GM23338 (cell line): Measurements from ENCODE around the gene HENMT1. TPM values are rescaled to one million over a fixed set of nuclear protein-coding genes. Genes with fewer than 3 reads are reported as not detected.

Experiments
- ATAC-seq: fragments of 200-7000 bp; cut with Tn5 transposase; 3 replicates; pipeline ENCODE4 v1.9.1; 2020
- DNase-seq: peaks from one replicate; pipeline ENCODE4 v3.0.0-alpha.2; 2015; ENCODE audit warnings: low spot score
- H2AFZ ChIP-seq: fragments of 200-600 bp; sonication (generic); 2 replicates; pipeline ENCODE4 v1.8.0; 2016; ENCODE audit warnings: antibody characterized with exemption, mild to moderate bottlenecking, moderate library complexity
- H3F3A ChIP-seq: fragments of 200-600 bp; sonication (generic); replicated peaks from 2 replicates; pipeline ENCODE4 v1.8.0; 2017; ENCODE audit warnings: antibody characterized with exemption, mixed run types, low read depth
- H3K27ac ChIP-seq: fragments of 200-600 bp; sonication (generic); 2 replicates; pipeline ENCODE4 v1.6.1; 2016; ENCODE audit warnings: low read depth
- H3K27me3 ChIP-seq: fragments of 200-600 bp; sonication (generic); 2 replicates; pipeline ENCODE4 v1.8.0; 2016; ENCODE audit warnings: mild to moderate bottlenecking, mixed run types, moderate library complexity; ENCODE audit not compliant: insufficient read depth
- H3K36me3 ChIP-seq: fragments of 200-600 bp; sonication (generic); 2 replicates; pipeline ENCODE4 v1.8.0; 2016; ENCODE audit warnings: mild to moderate bottlenecking; ENCODE audit not compliant: insufficient read depth
- H3K4me1 ChIP-seq: fragments of 200-600 bp; sonication (generic); 2 replicates; pipeline ENCODE4 v1.8.0; 2016; ENCODE audit warnings: mild to moderate bottlenecking, moderate library complexity; ENCODE audit not compliant: insufficient read depth
- H3K4me2 ChIP-seq: fragments of 200-600 bp; sonication (generic); 2 replicates; pipeline ENCODE4 v1.7.1; 2017; ENCODE audit warnings: mixed run types
- H3K4me3 ChIP-seq: fragments of 200-600 bp; sonication (generic); 2 replicates; pipeline ENCODE4 v1.6.1; 2016; ENCODE audit warnings: mixed run types
- H3K79me2 ChIP-seq: fragments of 200-600 bp; sonication (generic); replicated peaks from 2 replicates; pipeline ENCODE4 v1.8.0; 2017; ENCODE audit warnings: mild to moderate bottlenecking; ENCODE audit not compliant: insufficient read depth
- H3K9me2 ChIP-seq: fragments of 200-600 bp; sonication (generic); 2 replicates; pipeline ENCODE4 v1.8.0; 2017; ENCODE audit not compliant: insufficient read depth
- H4K20me1 ChIP-seq: fragments of 200-600 bp; sonication (generic); replicated peaks from 2 replicates; pipeline ENCODE4 v1.8.0; 2017; ENCODE audit warnings: mild to moderate bottlenecking; ENCODE audit not compliant: insufficient read depth
- H3K27ac Mint-ChIP-seq: 2 replicates; pipeline ENCODE4 v1.8.0; 2020; ENCODE audit warnings: inconsistent platforms, mild to moderate bottlenecking, moderate library complexity, mixed read lengths
- H3K27me3 Mint-ChIP-seq: 3 replicates; pipeline ENCODE4 v1.8.0; 2022; ENCODE audit warnings: low read depth, mild to moderate bottlenecking, moderate library complexity, mixed read lengths, inconsistent platforms; ENCODE audit not compliant: insufficient read depth, poor library complexity
- H3K36me3 Mint-ChIP-seq: 3 replicates; pipeline ENCODE4 v1.8.0; 2021; ENCODE audit warnings: low read depth, mild to moderate bottlenecking, inconsistent platforms, moderate library complexity, mixed read lengths
- H3K4me1 Mint-ChIP-seq: 3 replicates; pipeline ENCODE4 v1.8.0; 2020; ENCODE audit warnings: mild to moderate bottlenecking, inconsistent platforms, mixed read lengths
- H3K4me3 Mint-ChIP-seq: 3 replicates; pipeline ENCODE4 v1.8.0; 2021; ENCODE audit warnings: moderate library complexity, mild to moderate bottlenecking, inconsistent platforms, mixed read lengths
- H3K9me3 Mint-ChIP-seq: 3 replicates; pipeline ENCODE4 v1.8.0; 2020; ENCODE audit warnings: moderate library complexity, mild to moderate bottlenecking, inconsistent platforms, mixed read lengths
- CTCF ChIP-seq, 2 experiments: fragments of 200-600 bp in 1 of 2; sonication (generic) in 1 of 2; conservative IDR thresholded peaks; 2 replicates each; pipeline versions ENCODE4 v1.5.1 to v1.6.1; 2016 to 2017; ENCODE audit warnings: antibody characterized with exemption in 2 of 2, low read depth in 2 of 2, mild to moderate bottlenecking in 2 of 2, moderate library complexity in 1 of 2
- EZH2phosphoT487 ChIP-seq: fragments of 200-600 bp; sonication (generic); IDR thresholded peaks from one replicate; pipeline ENCODE4 v1.8.1; 2018; ENCODE audit warnings: antibody characterized with exemption; ENCODE audit not compliant: unreplicated experiment
- JUNB ChIP-seq: IDR thresholded peaks from one replicate; pipeline ENCODE4 v1.6.1; 2016; ENCODE audit warnings: antibody characterized with exemption; ENCODE audit not compliant: unreplicated experiment
- ZNF462 ChIP-seq: fragments of 250-450 bp; sonication (Bioruptor Pico); IDR thresholded peaks from 2 replicates; pipeline ENCODE4 v1.5.0; 2020; ENCODE audit warnings: mild to moderate bottlenecking, moderate library complexity
- polyA plus RNA-seq: library from polyadenylated mRNA; unstranded; fragments of >200 nt; fragmentation: Nextera tagmentation; extraction: Ambion mirVana; gene quantifications from 2 replicates; pipeline ENCODE4 v1.2.1, GENCODE V29; 2016
- total RNA-seq: library from RNA; depleted of rRNA; stranded (reverse); fragments of >200 nt; shearing (Covaris generic); gene quantifications from 2 replicates; pipeline ENCODE4 v1.2.3, GENCODE V29; 2014

Gene HENMT1
- total and polyA plus RNA-seq, 2 experiments from 2014 or later: 4.7 to 9.7 TPM

GRCh38 chr1:108644984-108645383, 15.9 kb downstream of the HENMT1 start (continued):
- TF ChIP-seq ZNF462 (CRISPR knock-in tag): no peak

DNA sequence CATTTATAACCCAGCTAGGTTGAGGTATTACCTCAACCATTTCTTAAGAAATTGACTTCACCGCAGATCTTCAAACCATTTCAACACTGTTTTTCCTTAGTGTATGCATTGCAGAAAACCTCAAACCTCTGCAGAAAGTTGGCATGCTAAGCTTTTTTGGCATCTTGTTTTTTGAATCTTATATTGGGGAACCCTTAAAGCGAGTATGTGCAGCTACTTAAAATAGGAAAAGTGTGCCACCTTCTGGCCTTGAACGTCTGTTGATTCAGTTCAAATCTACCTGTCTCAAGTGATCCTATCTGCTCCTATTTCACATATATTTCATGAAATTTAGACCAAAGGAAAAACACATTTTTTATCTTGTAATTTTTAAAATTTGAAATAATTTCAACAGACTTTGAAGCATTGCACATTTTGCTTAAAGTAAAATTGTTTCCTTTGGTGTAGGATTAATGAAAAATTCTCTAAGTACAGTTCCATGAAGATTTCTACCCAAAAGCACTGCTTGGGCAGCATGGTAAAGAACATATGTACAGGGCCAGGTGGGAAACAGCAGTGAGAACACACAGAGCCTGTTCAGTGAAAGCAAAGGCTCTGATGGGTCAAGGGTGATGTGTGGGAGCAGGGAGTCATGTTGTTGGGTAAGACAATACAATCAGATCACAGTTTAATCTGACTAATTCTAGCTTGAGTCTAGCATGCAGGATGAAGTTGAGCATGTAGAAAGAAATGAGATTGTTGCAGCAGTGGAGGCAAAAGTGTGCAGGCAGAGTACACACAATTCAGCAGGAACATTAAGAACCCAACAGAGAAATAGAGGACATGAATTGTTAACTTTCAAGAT, 17.2 kb downstream of the HENMT1 start:
- no peaks in the 10 kb centered on the region for H3K79me2 ChIP-seq
- Mint-ChIP-seq H3K4me3 (no peak overlapping the region), H3K27ac (no peak overlapping the region), H3K36me3 (peaks cover 4% of the 10 kb centered on the region; the same call in 2 of the 3 replicates), H3K9me3 (no peaks in the 10 kb centered on the region), H3K4me1 (peaks cover 9% of the 10 kb centered on the region), H3K27me3 (peaks cover 2% of the 10 kb centered on the region)
- H4K20me1 ChIP-seq: no peaks in the 10 kb centered on the region
- no peak overlapping the region for H2AFZ ChIP-seq
- H3F3A ChIP-seq: no peaks in the 10 kb centered on the region
- DNase-seq (peak; percentile 80), ATAC-seq (peak; percentile 76)
- TF ChIP-seq EZH2phosphoT487: no peak
- TF ChIP-seq ZNF462 (CRISPR knock-in tag): no peak
- no peak for TF ChIP-seq JUNB
- TF ChIP-seq CTCF (conservative IDR thresholded peaks at IDR 0.05; ENCODE audit: low read depth in 2 of 2): peak; percentile 78 to 81
- no peaks in the 10 kb centered on the region for H3K36me3 ChIP-seq
- no peak overlapping the region for H3K4me3 ChIP-seq
- H3K4me1 ChIP-seq: no peaks in the 10 kb centered on the region
- no peaks in the 10 kb centered on the region for H3K9me2 ChIP-seq
- H3K27me3 ChIP-seq: no peaks in the 10 kb centered on the region
- H3K27ac ChIP-seq: no peak overlapping the region
- no peak overlapping the region for H3K4me2 ChIP-seq
